HCT116 (cell line): ENCODE measurements around the gene DDN. TPM values are rescaled to one million over a fixed set of nuclear protein-coding genes. Genes with fewer than 3 reads are reported as not detected.

ENCODE experiments used
- ATAC-seq: fragments of 200-7000 bp; cut with Tn5 transposase; 2 replicates; pipeline ENCODE4 v1.9.1; 2020; ENCODE audit warnings: mild to moderate bottlenecking, moderate library complexity
- BruUV-seq: library from RNA; stranded (reverse); fragments of 400-500 nt; replicated peaks from 2 replicates; lab custom pipeline; 2021; lab: Mats Ljungman, UMichigan
- CTCF ChIA-PET: fragments of 300-600 bp; sonication (Branson Sonifier 250); formaldehyde crosslinking; loops from one replicate; lab custom pipeline; 2021; ENCODE audit warnings: antibody characterized with exemption; lab: Charles Lee
- POLR2A ChIA-PET: fragments of 300-600, 350-600 bp; sonication (Branson Sonifier 250); formaldehyde crosslinking; loops from one replicate; lab custom pipeline; 2021; ENCODE audit warnings: antibody characterized with exemption; lab: Charles Lee
- RAD21 ChIA-PET, 2 experiments: fragments of 300-600 bp; sonication (Branson Sonifier 250); formaldehyde crosslinking; loops; one replicate each; lab custom pipeline; 2023; ENCODE audit warnings: low total read pairs in 2 of 2; ENCODE audit not compliant: uncharacterized antibody in 2 of 2, unreplicated experiment in 2 of 2, low non-redundant PET in 1 of 2; lab: Charles Lee
- DNase-seq: peaks from one replicate; pipeline ENCODE4 v3.0.0-alpha.2; 2010; ENCODE audit warnings: low read depth, low spot score
- H2AFZ ChIP-seq: fragments of 200-600 bp; shearing (Covaris generic), sonication (generic); 2 replicates; pipeline ENCODE4 v1.6.1; 2017; ENCODE audit warnings: low read depth, mixed run types, mixed read lengths, antibody characterized with exemption, low read length; ENCODE audit not compliant: poor library complexity, severe bottlenecking
- H3K27ac ChIP-seq: 2 replicates; pipeline ENCODE4 v1.5.1; 2012; ENCODE audit warnings: low read depth, low read length
- H3K27me3 ChIP-seq: fragments of 200-600 bp; sonication (generic); 2 replicates; pipeline ENCODE4 v1.6.1; 2016; ENCODE audit warnings: mixed run types, low read length, mixed read lengths; ENCODE audit not compliant: insufficient read depth
- H3K36me3 ChIP-seq, 2 experiments: fragments of 200-500 bp in 1 of 2; fragments of 200-600 bp in 1 of 2; sonication (Bioruptor generic) in 1 of 2; sonication (generic) in 1 of 2; 2 replicates each; pipeline versions ENCODE4 v1.5.1 to v1.6.1; 2014 to 2016; ENCODE audit warnings: low read length in 2 of 2, inconsistent platforms in 1 of 2, mixed read lengths in 1 of 2, mixed run types in 1 of 2; ENCODE audit not compliant: insufficient read depth in 2 of 2, control insufficient read depth in 1 of 2
- H3K4me1 ChIP-seq, 2 experiments: fragments of 200-600 bp in 1 of 2; sonication (generic) in 1 of 2; 2 replicates each; pipeline versions ENCODE4 v1.5.1 to v1.6.1; 2012 to 2017; ENCODE audit warnings: low read length in 2 of 2, inconsistent platforms in 1 of 2, mild to moderate bottlenecking in 1 of 2, mixed read lengths in 1 of 2, mixed run types in 1 of 2, moderate library complexity in 1 of 2; ENCODE audit not compliant: insufficient read depth in 2 of 2, control insufficient read depth in 1 of 2
- H3K4me2 ChIP-seq: fragments of 200-600 bp; sonication (generic); 2 replicates; pipeline ENCODE4 v1.6.1; 2017; ENCODE audit warnings: mixed run types, low read length, mixed read lengths
- H3K4me3 ChIP-seq, 2 experiments: fragments of 200-600 bp in 1 of 2; sonication (generic) in 1 of 2; replicated peaks in 1 of 2; 2 replicates each; pipeline ENCODE4 v1.5.1; 2011 to 2016; ENCODE audit warnings: low read length in 2 of 2, control low read depth in 1 of 2, low read depth in 1 of 2, mild to moderate bottlenecking in 1 of 2, mixed read lengths in 1 of 2, mixed run types in 1 of 2
- H3K79me2 ChIP-seq: fragments of 200-600 bp; sonication (generic); 2 replicates; pipeline ENCODE4 v1.6.1; 2017; ENCODE audit warnings: mild to moderate bottlenecking, mixed run types, low read length, moderate library complexity, mixed read lengths; ENCODE audit not compliant: insufficient read depth
- H3K9ac ChIP-seq: fragments of 200-600 bp; sonication (generic); 2 replicates; pipeline ENCODE4 v1.6.1; 2016; ENCODE audit warnings: low read length, mixed read lengths
- H3K9me2 ChIP-seq: fragments of 200-600 bp; sonication (generic), shearing (Covaris generic); 2 replicates; pipeline ENCODE4 v1.6.1; 2017; ENCODE audit warnings: mixed run types, mild to moderate bottlenecking, moderate library complexity; ENCODE audit not compliant: insufficient read depth
- H3K9me3 ChIP-seq, 2 experiments: fragments of 200-500 bp in 1 of 2; fragments of 200-600 bp in 1 of 2; sonication (Bioruptor generic) in 1 of 2; sonication (generic) in 1 of 2; 2 replicates each; pipeline ENCODE4 v1.6.1; 2014 to 2017; ENCODE audit warnings: low read length in 2 of 2, mixed read lengths in 2 of 2, inconsistent platforms in 1 of 2, low read depth in 1 of 2, mild to moderate bottlenecking in 1 of 2, mixed run types in 1 of 2, moderate library complexity in 1 of 2; ENCODE audit not compliant: control insufficient read depth in 1 of 2, insufficient read depth in 1 of 2
- H4K20me1 ChIP-seq: fragments of 200-600 bp; sonication (generic), shearing (Covaris generic); 2 replicates; pipeline ENCODE4 v1.6.1; 2017; ENCODE audit warnings: mixed run types, mild to moderate bottlenecking, moderate library complexity; ENCODE audit not compliant: insufficient read depth
- EZH2 ChIP-seq: fragments of 200-600 bp; sonication (generic); IDR thresholded peaks from 2 replicates; pipeline ENCODE4 v1.6.1; 2017; ENCODE audit warnings: antibody characterized with exemption, mixed run types
- FOSL1 ChIP-seq: IDR thresholded peaks from 2 replicates; pipeline ENCODE4 v1.6.1; 2012; ENCODE audit warnings: low read depth
- JUND ChIP-seq: IDR thresholded peaks from 2 replicates; pipeline ENCODE4 v1.6.1; 2012
- intact Hi-C: fragments of 100-400 bp; cut with micrococcal nuclease; formaldehyde crosslinking; loops from 2 replicates; pipeline ENCODE4 v1.10.0; 2022
- total RNA-seq: library from RNA; stranded (reverse); gene quantifications from one replicate; pipeline ENCODE4 v1.2.1, GENCODE V29; 2021; ENCODE audit not compliant: unreplicated experiment
- TF ChIP-seq, protein P1 (sequence below): IDR thresholded peaks from 2 replicates; pipeline ENCODE4 v1.6.1; 2012

The DDN gene
- total RNA-seq, 1 experiment from 2014 or later = 8.1 TPM

DNA sequence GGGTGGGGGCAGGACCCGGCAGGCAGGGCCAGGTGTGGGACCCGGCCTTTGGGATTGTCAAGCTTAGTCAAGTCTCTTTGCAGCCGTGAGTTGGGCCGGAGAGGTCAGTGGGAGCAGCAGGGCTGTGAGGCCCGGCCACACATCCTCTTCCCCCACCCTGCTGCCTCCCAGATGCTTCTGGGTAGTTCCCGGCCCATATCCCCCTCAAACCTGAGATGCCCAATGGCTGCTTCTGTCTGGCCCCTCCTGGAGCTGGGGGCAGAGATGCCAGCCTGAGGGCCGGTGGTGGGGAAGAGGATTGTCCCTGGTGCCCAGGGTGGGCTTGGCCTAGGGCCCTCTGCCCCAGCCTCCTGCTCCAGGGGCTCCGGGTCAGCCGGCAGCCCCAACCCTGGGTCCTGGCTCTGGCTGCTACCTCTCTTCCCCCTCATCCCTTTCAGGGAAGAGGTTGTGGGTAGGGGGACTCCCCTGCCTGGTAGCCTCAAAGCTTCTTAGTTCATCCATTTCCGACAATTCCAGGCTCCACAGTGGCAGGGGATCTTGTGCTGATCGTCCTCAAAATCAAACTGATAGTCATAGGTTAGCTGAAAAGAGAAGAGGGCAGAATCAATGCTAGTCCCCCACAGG lies 22.2 kb upstream of the DDN start:
- no peaks in the 10 kb centered on the region for H4K20me1 ChIP-seq
- H3K36me3 ChIP-seq = peaks cover 30 to 32% of the 10 kb centered on the region in 2 experiments; a peak in 3 of 4 replicates
- peaks cover 18% of the 10 kb centered on the region; the same call in 1 of the 2 replicates for H3K79me2 ChIP-seq
- intact Hi-C loops = no loop called here
- no peak overlapping the region for H3K27ac ChIP-seq
- no peak overlapping the region for H2AFZ ChIP-seq
- TF ChIP-seq EZH2 (no peak), JUND (no peak), FOSL1 (no peak)
- TF ChIP-seq, protein P1, sequence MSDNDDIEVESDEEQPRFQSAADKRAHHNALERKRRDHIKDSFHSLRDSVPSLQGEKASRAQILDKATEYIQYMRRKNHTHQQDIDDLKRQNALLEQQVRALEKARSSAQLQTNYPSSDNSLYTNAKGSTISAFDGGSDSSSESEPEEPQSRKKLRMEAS = no peak
- TF ChIP-seq, all 23 proteins: peak for 0
- ChIA-PET POLR2A (no interaction called here), RAD21 (no interaction called here), CTCF (interaction anchor here (2.7 kb wide), 1 partner anchor 22 kb away, joined by 16 read pairs; no protein-coding TSS in a partner anchor)
- Histone ChIP-seq H3K27me3 (no peaks in the 10 kb centered on the region), H3K9me2 (no peaks in the 10 kb centered on the region), H3K4me1 (peaks cover 8 to 20% of the 10 kb centered on the region in 2 experiments), H3K4me2 (no peak overlapping the region), H3K9me3 (no peaks in the 10 kb centered on the region), H3K4me3 (no peak overlapping the region), H3K9ac (no peak overlapping the region)
- ATAC-seq (no peak), DNase-seq (no peak)
- no TSS peak for BruUV-seq

DNA sequence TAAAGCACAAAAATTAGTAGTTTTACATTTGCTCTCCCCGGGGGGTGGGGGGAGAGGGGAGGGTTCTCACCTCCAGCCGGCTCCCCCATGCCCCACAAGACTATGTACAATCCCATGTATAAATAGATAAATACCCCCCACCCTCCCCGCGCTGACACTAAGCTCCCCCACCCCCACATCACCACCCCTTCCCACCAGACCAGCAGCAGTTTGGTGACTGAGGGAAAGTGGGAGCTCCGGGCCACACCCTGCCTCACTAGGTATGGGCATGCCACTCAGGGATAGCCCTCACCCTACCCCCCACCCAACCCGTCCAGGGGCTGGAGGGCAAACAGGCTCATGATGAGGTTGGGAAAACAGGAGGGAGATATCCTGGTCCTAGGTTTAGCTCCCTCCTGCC lies 21.3 kb upstream of the DDN start:
- ATAC-seq = no peak
- no peak overlapping the region for H3K4me3 ChIP-seq
- no peak overlapping the region for H3K27ac ChIP-seq
- intact Hi-C loops = no loop called here
- no peak for TF ChIP-seq JUND
- no peaks in the 10 kb centered on the region for H3K9me3 ChIP-seq
- DNase-seq = no peak
- CTCF ChIA-PET = interaction anchor here (0.9 to 2.7 kb wide), 7 partner anchors 10 to 168 kb away, joined by 3 to 16 read pairs (median 6); partner anchors contain the start of genes DDX23 and RHEBL1
- POLR2A ChIA-PET = interaction anchor here (1.0 to 1.2 kb wide), 2 partner anchors 16 to 20 kb away, joined by 3 read pairs; no protein-coding TSS in a partner anchor
- peaks cover 8 to 20% of the 10 kb centered on the region in 2 experiments for H3K4me1 ChIP-seq
- no peak overlapping the region for H3K4me2 ChIP-seq
- peaks cover 23% of the 10 kb centered on the region in 2 experiments; a peak in 3 of 4 replicates for H3K36me3 ChIP-seq
- H3K27me3 ChIP-seq = no peaks in the 10 kb centered on the region
- no peaks in the 10 kb centered on the region for H4K20me1 ChIP-seq
- RAD21 ChIA-PET = no interaction called here
- no TSS peak for BruUV-seq
- peaks cover 14% of the 10 kb centered on the region; the same call in 1 of the 2 replicates for H3K79me2 ChIP-seq
- H3K9me2 ChIP-seq = no peaks in the 10 kb centered on the region
- no peak overlapping the region for H3K9ac ChIP-seq
- no peak overlapping the region for H2AFZ ChIP-seq
